H9 (cell line): Measurements from ENCODE around the gene TTC7B. TPM values are rescaled to one million over a fixed set of nuclear protein-coding genes. Genes with fewer than 3 reads are reported as not detected.

Experiments
- DNase-seq: peaks from one replicate; pipeline ENCODE4 v3.0.0-alpha.2; 2017
- H2AFZ ChIP-seq: one replicate; pipeline ENCODE4 v1.6.1; 2013; ENCODE audit warnings: mild to moderate bottlenecking, low read length, control low read depth, moderate library complexity
- H2AK5ac ChIP-seq: 2 replicates; pipeline ENCODE4 v1.6.1; 2013; ENCODE audit warnings: low read length, control low read depth, mixed read lengths; ENCODE audit not compliant: insufficient read length
- H2BK120ac ChIP-seq: one replicate; pipeline ENCODE4 v1.6.1; 2013; ENCODE audit warnings: low read depth, mild to moderate bottlenecking, low read length, control low read depth, inconsistent platforms; ENCODE audit not compliant: poor library complexity, severe bottlenecking
- H2BK12ac ChIP-seq: 2 replicates; pipeline ENCODE4 v1.6.1; 2013; ENCODE audit warnings: low read length, control low read depth, mixed read lengths, low read depth; ENCODE audit not compliant: insufficient read length
- H2BK15ac ChIP-seq: 2 replicates; pipeline ENCODE4 v1.6.1; 2013; ENCODE audit warnings: low read depth, low read length, control low read depth
- H2BK20ac ChIP-seq: one replicate; pipeline ENCODE4 v1.6.1; 2013; ENCODE audit warnings: low read depth, mild to moderate bottlenecking, low read length, control low read depth, inconsistent platforms; ENCODE audit not compliant: poor library complexity, severe bottlenecking
- H2BK5ac ChIP-seq: 2 replicates; pipeline ENCODE4 v1.6.1; 2013; ENCODE audit warnings: low read length, control low read depth, mixed read lengths; ENCODE audit not compliant: insufficient read length
- H3K14ac ChIP-seq: 2 replicates; pipeline ENCODE4 v1.6.1; 2013; ENCODE audit warnings: low read length, control low read depth; ENCODE audit not compliant: insufficient read depth
- H3K18ac ChIP-seq: 2 replicates; pipeline ENCODE4 v1.6.1; 2013; ENCODE audit warnings: low read depth, mild to moderate bottlenecking, mixed read lengths, low read length, control low read depth; ENCODE audit not compliant: insufficient read length
- H3K23ac ChIP-seq: 2 replicates; pipeline ENCODE4 v1.6.1; 2013; ENCODE audit warnings: low read length, control low read depth, mixed read lengths, low read depth; ENCODE audit not compliant: insufficient read length
- H3K23me2 ChIP-seq: 2 replicates; pipeline ENCODE4 v1.6.1; 2013; ENCODE audit warnings: low read depth, mild to moderate bottlenecking, mixed read lengths, low read length, control low read depth; ENCODE audit not compliant: insufficient read length, poor library complexity, severe bottlenecking
- H3K27ac ChIP-seq: 2 replicates; pipeline ENCODE4 v1.5.1; 2013; ENCODE audit warnings: low read length, control low read depth, mixed read lengths, low read depth; ENCODE audit not compliant: insufficient read length
- H3K27me3 ChIP-seq: 2 replicates; pipeline ENCODE4 v1.6.1; 2013; ENCODE audit warnings: low read length, control low read depth, inconsistent platforms; ENCODE audit not compliant: insufficient read depth
- H3K4ac ChIP-seq: 2 replicates; pipeline ENCODE4 v1.6.1; 2013; ENCODE audit warnings: low read depth, mild to moderate bottlenecking, control low read depth, inconsistent platforms, low read length, moderate library complexity
- H3K4me1 ChIP-seq: 2 replicates; pipeline ENCODE4 v1.6.1; 2013; ENCODE audit warnings: low read length, control low read depth, inconsistent platforms; ENCODE audit not compliant: insufficient read depth
- H3K4me2 ChIP-seq: 2 replicates; pipeline ENCODE4 v1.6.1; 2013; ENCODE audit warnings: low read length, control low read depth, mixed read lengths; ENCODE audit not compliant: insufficient read length, insufficient read depth
- H3K56ac ChIP-seq: 2 replicates; pipeline ENCODE4 v1.6.1; 2013; ENCODE audit warnings: low read depth, mild to moderate bottlenecking, mixed read lengths, low read length, control low read depth; ENCODE audit not compliant: insufficient read length
- H3K79me1 ChIP-seq: 2 replicates; pipeline ENCODE4 v1.6.1; 2013; ENCODE audit warnings: low read depth, mild to moderate bottlenecking, moderate library complexity, low read length, control low read depth, inconsistent platforms; ENCODE audit not compliant: insufficient read depth, poor library complexity, severe bottlenecking
- H3K79me2 ChIP-seq: 2 replicates; pipeline ENCODE4 v1.6.1; 2013; ENCODE audit warnings: low read length, control low read depth, inconsistent platforms; ENCODE audit not compliant: insufficient read depth
- H3K9ac ChIP-seq: 2 replicates; pipeline ENCODE4 v1.6.1; 2013; ENCODE audit warnings: low read length, control low read depth, mixed read lengths; ENCODE audit not compliant: insufficient read length; ENCODE audit errors: extremely low read depth
- H3K9me3 ChIP-seq: one replicate; pipeline ENCODE4 v1.6.1; 2013; ENCODE audit warnings: low read depth, low read length, inconsistent platforms; ENCODE audit not compliant: control insufficient read depth
- H3T11ph ChIP-seq: one replicate; pipeline ENCODE4 v1.6.1; 2013; ENCODE audit warnings: mild to moderate bottlenecking, low read length, control low read depth, inconsistent platforms
- H4K20me1 ChIP-seq: one replicate; pipeline ENCODE4 v1.6.1; 2013; ENCODE audit not compliant: control insufficient read depth, insufficient read length, insufficient read depth
- H4K5ac ChIP-seq: 2 replicates; pipeline ENCODE4 v1.6.1; 2013; ENCODE audit warnings: low read depth, mild to moderate bottlenecking, mixed read lengths, low read length, control low read depth; ENCODE audit not compliant: insufficient read length
- H4K8ac ChIP-seq: replicated peaks from 2 replicates; pipeline ENCODE4 v1.6.1; 2013; ENCODE audit warnings: low read length, control low read depth, mixed read lengths, low read depth; ENCODE audit not compliant: insufficient read length
- H4K91ac ChIP-seq: 2 replicates; pipeline ENCODE4 v1.6.1; 2013; ENCODE audit warnings: low read depth, mild to moderate bottlenecking, moderate library complexity, mixed read lengths, low read length, control low read depth; ENCODE audit not compliant: insufficient read length
- H3K27ac Mint-ChIP-seq, 3 experiments: 2 replicates in 2 of 3; 3 replicates in 1 of 3; pipeline ENCODE4 v1.8.0; 2020 to 2021; ENCODE audit warnings: mixed read lengths in 3 of 3, mild to moderate bottlenecking in 1 of 3, moderate library complexity in 1 of 3
- H3K27me3 Mint-ChIP-seq: 2 replicates; pipeline ENCODE4 v1.8.0; 2021; ENCODE audit warnings: low read depth, mild to moderate bottlenecking, moderate library complexity, mixed read lengths
- H3K36me3 Mint-ChIP-seq, 3 experiments: 2 replicates in 2 of 3; 3 replicates in 1 of 3; pipeline ENCODE4 v1.8.0; 2020 to 2021; ENCODE audit warnings: low read depth in 3 of 3, mixed read lengths in 3 of 3; ENCODE audit not compliant: insufficient read depth in 1 of 3
- H3K4me1 Mint-ChIP-seq, 2 experiments: 2 replicates each; pipeline ENCODE4 v1.8.0; 2020; ENCODE audit warnings: mixed read lengths in 2 of 2
- H3K4me3 Mint-ChIP-seq, 2 experiments: 2 replicates in 1 of 2; 3 replicates in 1 of 2; pipeline ENCODE4 v1.8.0; 2020 to 2021; ENCODE audit warnings: mild to moderate bottlenecking in 2 of 2, mixed read lengths in 2 of 2, moderate library complexity in 1 of 2
- H3K9me3 Mint-ChIP-seq, 2 experiments: 2 replicates in 1 of 2; 3 replicates in 1 of 2; pipeline ENCODE4 v1.8.0; 2020; ENCODE audit warnings: mild to moderate bottlenecking in 2 of 2, mixed read lengths in 2 of 2, moderate library complexity in 1 of 2
- CTCF ChIP-seq: fragments of 200-600 bp; sonication (generic); conservative IDR thresholded peaks from 3 replicates; pipeline ENCODE4 v1.8.0; 2021; ENCODE audit warnings: antibody characterized with exemption, mild to moderate bottlenecking
- WGBS: extraction: QIAGEN DNeasy Blood & Tissue Kit; methylation state at CpG from one replicate; pipeline ENCODE4 v1.1.7; 2013; ENCODE audit warnings: missing lambda C conversion rate, low lambda C conversion rate, mixed read lengths; ENCODE audit not compliant: insufficient read length; ENCODE audit errors: extremely low coverage; 5-methylcytosine and 5-hydroxymethylcytosine counted together
- total RNA-seq: library from RNA; stranded (reverse); gene quantifications from 2 replicates; pipeline ENCODE4 v1.2.1, GENCODE V29; 2021

TTC7B gene
- total RNA-seq, 1 experiment from 2014 or later, result 33.7 TPM

- no peaks in the 10 kb centered on the region for H3K27me3 Mint-ChIP-seq
- Histone ChIP-seq H2BK15ac (no peak overlapping the region), H3K27ac (no peak overlapping the region), H3K9me3 (no peaks in the 10 kb centered on the region), H3T11ph (no peak overlapping the region), H3K9ac (no peak overlapping the region), H2AK5ac (no peak overlapping the region), H4K91ac (no peak overlapping the region), H4K5ac (no peak overlapping the region), H3K23ac (no peak overlapping the region), H3K23me2 (no peaks in the 10 kb centered on the region), H4K8ac (no peak overlapping the region), H2BK120ac (no peak overlapping the region), H3K56ac (no peak overlapping the region), H3K27me3 (no peaks in the 10 kb centered on the region), H3K4ac (no peak overlapping the region), H3K79me2 (no peaks in the 10 kb centered on the region), H4K20me1 (no peaks in the 10 kb centered on the region), H3K14ac (no peak overlapping the region), H3K18ac (no peak overlapping the region), H3K4me1 (peaks cover 3% of the 10 kb centered on the region; the same call in 1 of the 2 replicates), H2AFZ (no peak overlapping the region), H3K4me2 (no peak overlapping the region), H2BK20ac (no peak overlapping the region), H3K79me1 (no peaks in the 10 kb centered on the region), H2BK12ac (no peak overlapping the region), H2BK5ac (no peak overlapping the region)
- H3K9me3 Mint-ChIP-seq, result no peaks in the 10 kb centered on the region
- TF ChIP-seq CTCF, result no peak
- DNase-seq, result no peak
- no peaks in the 10 kb centered on the region; a peak in 1 of 7 replicates for H3K36me3 Mint-ChIP-seq
- no peak overlapping the region for H3K27ac Mint-ChIP-seq
- no peak overlapping the region for H3K4me3 Mint-ChIP-seq
- WGBS, result no CpG with 5 or more reads among the region's 3 CpGs
- peaks cover 37 to 45% of the 10 kb centered on the region in 2 experiments for H3K4me1 Mint-ChIP-seq
Observed at GRCh38 chr14:90611936-90612335, 204.3 kb downstream of the TTC7B start.
